GM12878 (cell line): Measurements from ENCODE around the gene PCSK2. TPM values are rescaled to one million over a fixed set of nuclear protein-coding genes. Genes with fewer than 3 reads are reported as not detected.
"Not testable (repeated sequence)": the region's sequence is repeated elsewhere in the genome, so short reads cannot be mapped to it uniquely, and the experiment has no call there.

Source experiments
- ATAC-seq: fragments of 200-7000 bp; cut with Tn5 transposase; 3 replicates; pipeline ENCODE4 v1.9.1; 2020; ENCODE audit warnings: mild to moderate bottlenecking, moderate library complexity
- BruUV-seq: library from RNA; stranded (reverse); fragments of 400-500 nt; replicated peaks from 2 replicates; lab custom pipeline; 2021; lab: Mats Ljungman, UMichigan
- CTCF ChIA-PET: fragments of 300-600 bp; sonication (Branson Sonifier 250); formaldehyde crosslinking; extraction: SDS; loops from one replicate; lab custom pipeline; 2021; ENCODE audit warnings: inconsistent platforms; lab: Yijun Ruan, JAX
- POLR2A ChIA-PET: fragments of 350-600 bp; formaldehyde crosslinking; extraction: SDS; loops from one replicate; lab custom pipeline; 2021; ENCODE audit warnings: inconsistent platforms; lab: Charles Lee
- RAD21 ChIA-PET: fragments of 300-600 bp; sonication (Branson Sonifier 250); formaldehyde crosslinking; loops from one replicate; lab custom pipeline; 2023; ENCODE audit warnings: antibody characterized with exemption; ENCODE audit not compliant: unreplicated experiment; lab: Charles Lee
- SMC1A ChIA-PET: fragments of 300-600 bp; sonication (Branson Sonifier 250); formaldehyde crosslinking; loops from one replicate; lab custom pipeline; 2023; ENCODE audit not compliant: unreplicated experiment, uncharacterized antibody; lab: Charles Lee
- DNase-seq: peaks from one replicate; pipeline ENCODE4 v3.0.0-alpha.2; 2011; ENCODE audit warnings: low read depth, low spot score
- FAIRE-seq: peaks from 3 replicates; lab custom pipeline; 2011; peaks lifted over from hg19 to GRCh38; lab: Jason Lieb, UNC
- H2AFZ ChIP-seq: 2 replicates; pipeline ENCODE4 v1.6.0; 2011; ENCODE audit warnings: low read depth, low read length, control low read depth; ENCODE audit not compliant: control insufficient read depth
- H3K27ac ChIP-seq: 2 replicates; pipeline ENCODE4 v1.5.1; 2011; ENCODE audit warnings: control low read depth; ENCODE audit not compliant: control insufficient read depth, insufficient read depth
- H3K27me3 ChIP-seq, 2 experiments: replicated peaks in 1 of 2; 2 replicates each; pipeline versions ENCODE4 v1.6.0 to v1.6.1; 2011; ENCODE audit warnings: low read length in 1 of 2; ENCODE audit not compliant: control insufficient read depth in 2 of 2, insufficient read depth in 2 of 2
- H3K36me3 ChIP-seq, 2 experiments: 2 replicates each; pipeline ENCODE4 v1.5.1; 2011; ENCODE audit warnings: low read length in 1 of 2; ENCODE audit not compliant: control insufficient read depth in 2 of 2, insufficient read depth in 2 of 2
- H3K4me1 ChIP-seq: 2 replicates; pipeline ENCODE4 v1.6.1; 2011; ENCODE audit warnings: mild to moderate bottlenecking, low read length, moderate library complexity, mixed read lengths; ENCODE audit not compliant: control insufficient read depth, insufficient read depth
- H3K4me2 ChIP-seq: 2 replicates; pipeline ENCODE4 v1.6.0; 2011; ENCODE audit warnings: control low read depth; ENCODE audit not compliant: control insufficient read depth, insufficient read depth
- H3K4me3 ChIP-seq: fragments of 200-600 bp; sonication (generic); 2 replicates; pipeline ENCODE4 v1.5.1; 2016
- H3K79me2 ChIP-seq: 2 replicates; pipeline ENCODE4 v1.6.0; 2011; ENCODE audit warnings: low read length; ENCODE audit not compliant: control insufficient read depth, insufficient read depth
- H3K9ac ChIP-seq: 2 replicates; pipeline ENCODE4 v1.8.0; 2011; ENCODE audit warnings: low read length, control low read depth, mixed read lengths; ENCODE audit not compliant: control insufficient read depth, insufficient read depth
- H3K9me3 ChIP-seq: replicated peaks from 3 replicates; pipeline ENCODE4 v1.5.1; 2011; ENCODE audit warnings: mild to moderate bottlenecking, low read length; ENCODE audit not compliant: control insufficient read depth, insufficient read depth
- H4K20me1 ChIP-seq: 2 replicates; pipeline ENCODE4 v1.6.0; 2011; ENCODE audit not compliant: control insufficient read depth, insufficient read depth
- SRF ChIP-seq, 2 experiments: IDR thresholded peaks; 2 replicates each; pipeline ENCODE4 v1.6.1; 2011; ENCODE audit warnings: low read depth in 2 of 2, low read length in 2 of 2, mild to moderate bottlenecking in 1 of 2, moderate library complexity in 1 of 2
- ZNF592 ChIP-seq: fragments of 450-650 bp; IDR thresholded peaks from 2 replicates; pipeline ENCODE4 v1.6.1; 2017; ENCODE audit warnings: mild to moderate bottlenecking, moderate library complexity
- WGBS: methylation state at CpG from one replicate; pipeline ENCODE4 v1.1.6; 2016; ENCODE audit warnings: low lambda C conversion rate; ENCODE audit not compliant: insufficient replicate concordance, insufficient coverage; ENCODE audit errors: missing lambda C conversion rate; 5-methylcytosine and 5-hydroxymethylcytosine counted together
- in situ Hi-C: fragments of 300-500 bp; cut with MboI; formaldehyde crosslinking; loops from 9 replicates; pipeline ENCODE4 v1.14.3; 2018; ENCODE audit warnings: mixed read lengths
- intact Hi-C: fragments of 100-400 bp; cut with micrococcal nuclease; formaldehyde crosslinking; loops from one replicate; pipeline ENCODE4 v1.14.2; 2022; ENCODE audit not compliant: unreplicated experiment
- polyA plus RNA-seq, 11 experiments: library from polyadenylated mRNA; depleted of rRNA in 4 of 11; unstranded in 6 of 11; stranded (reverse) in 5 of 11; fragments of >200 nt; fragmentation: Nextera tagmentation in 4 of 11; fragmentation: Illumina TruSeq in 1 of 11; extraction: Ambion mirVana in 4 of 11; extraction: Trizol in 1 of 11; gene quantifications; 1 replicate in 1 of 11; 2 replicates in 10 of 11; pipeline versions ENCODE4 v1.2.1 to v1.2.3, GENCODE V29; 2011 to 2016; ENCODE audit warnings: inconsistent platforms in 2 of 11, missing spikeins in 2 of 11, low read depth in 1 of 11
- total RNA-seq, 4 experiments: library from RNA; depleted of rRNA in 3 of 4; stranded (reverse); fragments of >200 nt in 3 of 4; fragmentation: Illumina TruSeq in 1 of 4; extraction: Trizol in 1 of 4; gene quantifications; 2 replicates each; pipeline versions ENCODE4 v1.2.1 to v1.2.3, GENCODE V29; 2013 to 2021

The PCSK2 gene
- total and polyA plus RNA-seq, 10 of the 15 experiments (the other 5 are each of a cell fraction or from before 2014, with no cell fraction given) = not detected

DNA sequence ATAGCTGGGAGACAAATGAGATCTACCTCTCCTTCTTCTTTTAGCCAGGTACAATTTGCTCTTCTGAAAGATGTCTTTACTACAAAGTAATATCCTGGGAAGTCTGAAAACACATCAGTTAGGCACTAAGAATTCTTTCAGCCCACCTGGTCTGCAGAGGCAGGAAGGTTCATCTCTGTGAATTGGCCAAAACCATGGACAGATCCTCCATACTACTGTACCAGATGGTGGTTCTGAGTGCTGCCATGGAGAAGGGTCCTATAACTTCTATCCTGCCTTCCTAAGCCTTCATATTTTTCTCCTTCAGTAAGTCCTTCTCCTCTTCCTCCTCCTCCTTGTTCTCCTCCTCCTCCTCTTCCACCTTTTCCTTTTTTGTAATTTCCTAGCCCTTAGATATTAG, 11.7 kb upstream of the PCSK2 start:
- TF ChIP-seq SRF (IDR thresholded peaks at IDR 0.05; ENCODE audit: low read depth in 2 of 2, low read length in 2 of 2) = no peak
- TF ChIP-seq ZNF592 = no peak
- no peak for ATAC-seq
- no peak overlapping the region for H3K9ac ChIP-seq
- no peaks in the 10 kb centered on the region for H3K36me3 ChIP-seq
- no peak overlapping the region for H3K4me3 ChIP-seq
- H2AFZ ChIP-seq = no peak overlapping the region
- in situ Hi-C loops (no loop called here), intact Hi-C loops (no loop called here)
- DNase-seq = no peak
- RAD21 ChIA-PET = no interaction called here
- no TSS peak for BruUV-seq
- no peaks in the 10 kb centered on the region for H3K9me3 ChIP-seq
- H3K4me2 ChIP-seq = no peak overlapping the region
- no peak for FAIRE-seq
- H3K79me2 ChIP-seq = no peaks in the 10 kb centered on the region
- H3K27ac ChIP-seq = no peak overlapping the region
- H3K4me1 ChIP-seq = no peaks in the 10 kb centered on the region
- no peaks in the 10 kb centered on the region for H4K20me1 ChIP-seq
- H3K27me3 ChIP-seq = no peaks in the 10 kb centered on the region
- CTCF ChIA-PET = no interaction called here
- SMC1A ChIA-PET = no interaction called here
- POLR2A ChIA-PET = no interaction called here

GRCh38 chr20:17219856-17220255, 7.0 kb upstream of the PCSK2 start:
- RAD21 ChIA-PET, intact Hi-C loops, H3K9me3 ChIP-seq, H2AFZ ChIP-seq, H3K9ac ChIP-seq, ATAC-seq, H3K27me3 ChIP-seq, BruUV-seq, H3K27ac ChIP-seq, H3K79me2 ChIP-seq, H3K4me3 ChIP-seq, CTCF ChIA-PET, H3K36me3 ChIP-seq, H3K4me1 ChIP-seq, DNase-seq, POLR2A ChIA-PET, H4K20me1 ChIP-seq, in situ Hi-C loops, H3K4me2 ChIP-seq, FAIRE-seq: not testable (repeated sequence)
- 38% methylated on average over 1 of the region's 1 CpG for WGBS
- SMC1A ChIA-PET = interaction anchor here (1.2 kb wide), 1 partner anchor 29 kb away, joined by 3 read pairs; no protein-coding TSS in a partner anchor
